ENCODE results near the gene EPO. TPM values are rescaled to one million over a fixed set of nuclear protein-coding genes. Genes with fewer than 3 reads are reported as not detected.

EPO gene
- total RNA-seq, 3 donors from 2014 or later (not counting 1 experiment from before 2014, with no cell fraction given): not detected

DNA sequence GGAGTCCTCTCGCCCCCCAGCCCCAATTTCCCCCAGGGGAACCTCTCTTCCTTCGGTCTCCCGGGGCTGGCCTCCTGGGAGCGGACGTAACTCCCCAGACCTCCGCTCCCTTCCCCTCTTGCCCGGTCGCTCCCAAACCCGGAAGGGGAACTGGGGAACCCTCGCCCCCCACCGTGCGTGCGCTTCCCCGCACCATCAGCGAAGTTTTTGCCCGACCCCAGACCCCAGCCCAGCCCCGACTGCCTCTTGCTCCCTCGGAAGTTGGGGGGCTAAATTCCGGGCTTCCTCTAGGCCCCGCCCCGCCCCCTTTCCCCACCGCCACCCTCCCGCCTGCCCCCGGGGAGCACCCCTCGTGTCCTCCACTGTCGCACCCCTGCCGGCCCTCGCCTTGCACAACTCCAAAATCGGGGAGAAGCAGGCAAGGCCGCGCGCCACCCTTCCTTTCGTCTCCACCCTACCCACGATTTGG, 46.3 kb upstream of the EPO start:
- DNase-seq: no peak
- Histone ChIP-seq H3K27me3 (ENCODE audit: control insufficient read depth, insufficient read depth, low read length) (no peaks in the 10 kb centered on the region), H3K4me3 (ENCODE audit: low read length) (peak overlapping the region; percentile 99), H3K27ac (ENCODE audit: low read length) (peak overlapping the region; percentile 99), H3K9me3 (ENCODE audit: control insufficient read depth, insufficient read depth, low read length) (no peaks in the 10 kb centered on the region), H3K36me3 (ENCODE audit: control insufficient read depth, insufficient read depth, low read length) (peaks cover 27% of the 10 kb centered on the region), H3K4me1 (ENCODE audit: control insufficient read depth, insufficient read depth, low read length) (peaks cover 19% of the 10 kb centered on the region)
- no peaks in the 10 kb centered on the region for H3K9me3 Mint-ChIP-seq
- H3K27me3 Mint-ChIP-seq (ENCODE audit: low read depth in 2 of 2): no peaks in the 10 kb centered on the region
- H3K4me3 Mint-ChIP-seq: peak overlapping the region; percentile 95
- TF ChIP-seq, protein P1, sequence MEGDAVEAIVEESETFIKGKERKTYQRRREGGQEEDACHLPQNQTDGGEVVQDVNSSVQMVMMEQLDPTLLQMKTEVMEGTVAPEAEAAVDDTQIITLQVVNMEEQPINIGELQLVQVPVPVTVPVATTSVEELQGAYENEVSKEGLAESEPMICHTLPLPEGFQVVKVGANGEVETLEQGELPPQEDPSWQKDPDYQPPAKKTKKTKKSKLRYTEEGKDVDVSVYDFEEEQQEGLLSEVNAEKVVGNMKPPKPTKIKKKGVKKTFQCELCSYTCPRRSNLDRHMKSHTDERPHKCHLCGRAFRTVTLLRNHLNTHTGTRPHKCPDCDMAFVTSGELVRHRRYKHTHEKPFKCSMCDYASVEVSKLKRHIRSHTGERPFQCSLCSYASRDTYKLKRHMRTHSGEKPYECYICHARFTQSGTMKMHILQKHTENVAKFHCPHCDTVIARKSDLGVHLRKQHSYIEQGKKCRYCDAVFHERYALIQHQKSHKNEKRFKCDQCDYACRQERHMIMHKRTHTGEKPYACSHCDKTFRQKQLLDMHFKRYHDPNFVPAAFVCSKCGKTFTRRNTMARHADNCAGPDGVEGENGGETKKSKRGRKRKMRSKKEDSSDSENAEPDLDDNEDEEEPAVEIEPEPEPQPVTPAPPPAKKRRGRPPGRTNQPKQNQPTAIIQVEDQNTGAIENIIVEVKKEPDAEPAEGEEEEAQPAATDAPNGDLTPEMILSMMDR (IDR thresholded peaks at IDR 0.05): no peak
- H3K4me1 Mint-ChIP-seq: peaks cover 0 to 29% of the 10 kb centered on the region in 2 donors
- no peaks in the 10 kb centered on the region for H3K36me3 Mint-ChIP-seq
- WGBS (ENCODE audit: insufficient coverage): 0% methylated on average over 32 of the region's 34 CpGs
- H3K27ac Mint-ChIP-seq: peak overlapping the region; percentile 90 to 97
- no peak for ATAC-seq
- intact Hi-C loops (cut with micrococcal nuclease): loop anchor here (1.0 to 10.0 kb wide), 4 partner anchors 42 to 569 kb away; partner anchors contain the start of genes AP4M1, FBXO24, LRCH4 and MCM7

DNA sequence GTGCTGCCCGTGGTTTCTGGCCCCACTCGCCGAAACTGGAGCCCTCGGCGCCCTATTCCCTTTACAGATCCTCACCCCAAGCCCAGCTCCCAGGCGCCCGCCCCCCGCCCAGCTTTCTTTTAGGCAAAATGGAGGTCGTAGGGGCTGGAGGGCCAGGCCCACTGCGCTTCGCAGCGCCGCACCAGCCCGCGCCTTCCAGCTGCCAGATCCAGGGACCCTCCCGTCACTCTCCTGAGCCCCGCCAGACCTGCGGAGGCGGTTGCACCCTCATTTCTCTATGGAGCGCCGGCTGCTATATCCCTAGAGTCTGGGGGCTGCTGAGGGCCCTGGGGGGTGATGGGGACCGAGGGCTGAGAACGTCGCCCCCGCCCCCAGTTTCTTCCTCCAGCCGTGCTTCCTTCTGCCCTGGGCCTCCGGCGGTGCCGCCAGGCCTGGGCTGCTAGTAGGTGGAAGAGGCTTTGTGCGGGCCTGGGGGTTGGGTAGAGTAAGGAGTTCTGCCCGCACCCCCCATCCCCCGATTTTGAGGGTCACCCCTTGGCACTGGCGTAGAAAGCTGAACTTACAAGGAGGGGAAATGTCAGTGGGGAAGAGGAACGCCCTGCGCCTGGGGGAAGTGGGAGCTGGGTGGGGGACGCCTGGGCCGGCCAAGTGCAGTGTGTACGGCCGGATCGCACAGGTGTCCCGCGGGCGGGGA, 45.7 kb upstream of the EPO start:
- DNase-seq (peak in 1 of 2 donors; percentile 56), ATAC-seq (no peak)
- H3K4me1 Mint-ChIP-seq: peaks cover 0 to 34% of the 10 kb centered on the region in 2 donors
- TF ChIP-seq, protein P1 (IDR thresholded peaks at IDR 0.05): no peak
- Histone ChIP-seq H3K9me3 (ENCODE audit: control insufficient read depth, insufficient read depth, low read length) (no peaks in the 10 kb centered on the region), H3K4me3 (ENCODE audit: low read length) (peak overlapping the region; percentile 99), H3K27ac (ENCODE audit: low read length) (peak overlapping the region; percentile 99), H3K4me1 (ENCODE audit: control insufficient read depth, insufficient read depth, low read length) (peaks cover 24% of the 10 kb centered on the region), H3K27me3 (ENCODE audit: control insufficient read depth, insufficient read depth, low read length) (no peaks in the 10 kb centered on the region), H3K36me3 (ENCODE audit: control insufficient read depth, insufficient read depth, low read length) (peaks cover 33% of the 10 kb centered on the region)
- H3K27me3 Mint-ChIP-seq (ENCODE audit: low read depth in 2 of 2): no peaks in the 10 kb centered on the region
- H3K4me3 Mint-ChIP-seq: peak overlapping the region; percentile 95
- WGBS (ENCODE audit: insufficient coverage): under 1% methylated on average over 42 of the region's 43 CpGs
- H3K36me3 Mint-ChIP-seq: no peaks in the 10 kb centered on the region
- no peaks in the 10 kb centered on the region for H3K9me3 Mint-ChIP-seq
- H3K27ac Mint-ChIP-seq: peak overlapping the region; percentile 90 to 97
- intact Hi-C loops (cut with micrococcal nuclease): loop anchor here (2.0 to 10.0 kb wide), 3 partner anchors 42 to 570 kb away; partner anchors contain the start of genes AP4M1, FBXO24, LRCH4 and MCM7

DNA sequence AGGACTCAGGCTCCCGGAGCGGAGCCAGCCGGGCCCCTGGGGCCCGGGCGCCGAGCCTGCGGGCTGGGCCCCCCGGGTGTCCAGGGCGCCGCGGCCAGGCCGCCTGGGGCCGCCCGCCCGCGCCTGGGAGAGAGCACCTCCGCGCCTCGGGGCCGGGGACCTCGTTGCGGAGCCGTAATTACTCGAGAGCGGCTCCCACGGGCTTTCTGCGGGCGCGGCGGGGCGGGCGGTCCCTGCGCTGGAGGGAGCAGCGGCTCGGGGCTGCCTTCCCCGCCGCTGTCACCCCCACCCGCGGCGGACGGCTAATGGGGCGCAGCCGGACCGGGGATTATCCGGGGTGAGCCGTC, 45.2 kb upstream of the EPO start:
- H3K4me1 ChIP-seq (ENCODE audit: control insufficient read depth, insufficient read depth, low read length): peaks cover 28% of the 10 kb centered on the region
- H3K4me1 Mint-ChIP-seq: peaks cover 0 to 40% of the 10 kb centered on the region in 2 donors
- WGBS (ENCODE audit: insufficient coverage): under 1% methylated on average over 46 of the region's 46 CpGs
- H3K27me3 Mint-ChIP-seq (ENCODE audit: low read depth in 2 of 2): no peaks in the 10 kb centered on the region
- TF ChIP-seq, protein P1 (IDR thresholded peaks at IDR 0.05): no peak
- no peaks in the 10 kb centered on the region for H3K9me3 ChIP-seq (ENCODE audit: control insufficient read depth, insufficient read depth, low read length)
- H3K36me3 Mint-ChIP-seq: no peaks in the 10 kb centered on the region
- peak in 2 of 3 donors; percentile 0 to 5 for ATAC-seq
- no peak overlapping the region for H3K4me3 Mint-ChIP-seq
- intact Hi-C loops (cut with micrococcal nuclease): loop anchor here (2.0 to 10.0 kb wide), 2 partner anchors 88 to 570 kb away; partner anchors contain the start of genes AP4M1, FBXO24, LRCH4 and MCM7
- no peak for DNase-seq
- peak overlapping the region; percentile 99 for H3K4me3 ChIP-seq (ENCODE audit: low read length)
- H3K9me3 Mint-ChIP-seq: no peaks in the 10 kb centered on the region
- H3K27ac ChIP-seq (ENCODE audit: low read length): peak overlapping the region; percentile 99
- H3K27ac Mint-ChIP-seq: peak overlapping the region; percentile 91 to 97
- H3K27me3 ChIP-seq (ENCODE audit: control insufficient read depth, insufficient read depth, low read length): no peaks in the 10 kb centered on the region
- H3K36me3 ChIP-seq (ENCODE audit: control insufficient read depth, insufficient read depth, low read length): peaks cover 35% of the 10 kb centered on the region
